SK-N-SH treated with all-trans-retinoic acid at 6 μM for 48 hours (cell line): ENCODE results near the gene ABCC3.
A peak's percentile ranks its signal among the peaks of the same experiment; 100 is the strongest.

Experiments
- ATAC-seq: fragments of 200-7000 bp; cut with Tn5 transposase; 3 replicates; pipeline ENCODE4 v1.9.1; 2020; ENCODE audit warnings: mild to moderate bottlenecking, moderate library complexity
- ARNTL ChIP-seq: fragments of 450-650 bp; formaldehyde crosslinking; IDR thresholded peaks from 2 replicates; pipeline ENCODE4 v1.5.0; 2020; ENCODE audit warnings: low read depth, mild to moderate bottlenecking, moderate library complexity, borderline replicate concordance
- BACH2 ChIP-seq: fragments of 250-450 bp; sonication (Bioruptor Pico); IDR thresholded peaks from 2 replicates; pipeline ENCODE4 v1.9.0; 2021; ENCODE audit warnings: mild to moderate bottlenecking, borderline replicate concordance
- CSDC2 ChIP-seq: fragments of 250-450 bp; sonication (Bioruptor Pico); IDR thresholded peaks from 2 replicates; pipeline ENCODE4 v1.5.0; 2020; ENCODE audit warnings: mild to moderate bottlenecking, moderate library complexity
- ESRRG ChIP-seq: fragments of 250-450 bp; sonication (Bioruptor Pico); IDR thresholded peaks from 2 replicates; pipeline ENCODE4 v1.6.1; 2021; ENCODE audit warnings: mild to moderate bottlenecking
- ISL1 ChIP-seq: fragments of 250-450 bp; sonication (Bioruptor Pico); IDR thresholded peaks from 2 replicates; pipeline ENCODE4 v2.1.2; 2022; ENCODE audit warnings: mild to moderate bottlenecking, moderate library complexity
- PPARA ChIP-seq: fragments of 250-450 bp; sonication (Bioruptor Pico); IDR thresholded peaks from 2 replicates; pipeline ENCODE4 v1.5.0; 2020; ENCODE audit warnings: mild to moderate bottlenecking, borderline replicate concordance
- RARB ChIP-seq: fragments of 250-450 bp; sonication (Bioruptor Pico); IDR thresholded peaks from 2 replicates; pipeline ENCODE4 v1.8.0; 2021; ENCODE audit warnings: mild to moderate bottlenecking, moderate library complexity
- SNAI2 ChIP-seq: fragments of 250-450 bp; sonication (Bioruptor Pico); IDR thresholded peaks from 2 replicates; pipeline ENCODE4 v1.5.0; 2020; ENCODE audit warnings: mild to moderate bottlenecking, moderate library complexity
- TCF4 ChIP-seq: fragments of 250-450 bp; sonication (Bioruptor Pico); IDR thresholded peaks from 2 replicates; pipeline ENCODE4 v1.8.0; 2021; ENCODE audit warnings: mild to moderate bottlenecking, moderate library complexity, borderline replicate concordance
- TOX ChIP-seq: fragments of 250-450 bp; sonication (Bioruptor Pico); IDR thresholded peaks from 2 replicates; pipeline ENCODE4 v1.8.0; 2021; ENCODE audit warnings: mild to moderate bottlenecking, moderate library complexity, borderline replicate concordance
- ZC3H10 ChIP-seq: fragments of 250-450 bp; sonication (Bioruptor Pico); IDR thresholded peaks from 2 replicates; pipeline ENCODE4 v1.5.1; 2021; ENCODE audit warnings: mild to moderate bottlenecking, moderate library complexity
- ZFP30 ChIP-seq: fragments of 450-650 bp; formaldehyde crosslinking; IDR thresholded peaks from 2 replicates; pipeline ENCODE4 v1.5.0; 2022; ENCODE audit warnings: mild to moderate bottlenecking, moderate library complexity
- ZNF565 ChIP-seq: fragments of 450-650 bp; formaldehyde crosslinking; conservative IDR thresholded peaks from 2 replicates; pipeline ENCODE4 v1.5.0; 2020; ENCODE audit warnings: low read depth, mild to moderate bottlenecking, moderate library complexity
- ZNF70 ChIP-seq: fragments of 450-650 bp; formaldehyde crosslinking; IDR thresholded peaks from 2 replicates; pipeline ENCODE4 v1.5.0; 2020; ENCODE audit warnings: mild to moderate bottlenecking, moderate library complexity
- ZNF8 ChIP-seq: fragments of 450-650 bp; formaldehyde crosslinking; IDR thresholded peaks from 2 replicates; pipeline ENCODE4 v1.5.0; 2020; ENCODE audit warnings: mild to moderate bottlenecking, moderate library complexity
- TF ChIP-seq, protein P1 (sequence below): fragments of 250-450 bp; sonication (Bioruptor Pico); IDR thresholded peaks from 2 replicates; pipeline ENCODE4 v1.5.1; 2020; ENCODE audit warnings: low read depth, mild to moderate bottlenecking, moderate library complexity
- TF ChIP-seq, protein P2 (sequence below): fragments of 250-450 bp; sonication (Bioruptor Pico); IDR thresholded peaks from 2 replicates; pipeline ENCODE4 v1.8.0; 2020; ENCODE audit warnings: mild to moderate bottlenecking, moderate library complexity, borderline replicate concordance
- TF ChIP-seq, protein P3 (sequence below): fragments of 250-450 bp; sonication (Bioruptor Pico); IDR thresholded peaks from 2 replicates; pipeline ENCODE4 v1.5.1; 2021; ENCODE audit warnings: mild to moderate bottlenecking, moderate library complexity
- TF ChIP-seq, protein P4 (sequence below): fragments of 250-450 bp; sonication (Bioruptor Pico); IDR thresholded peaks from 2 replicates; pipeline ENCODE4 v1.8.0; 2021; ENCODE audit warnings: low read depth, mild to moderate bottlenecking, moderate library complexity, borderline replicate concordance
- TF ChIP-seq, protein P5 (sequence below): fragments of 250-450 bp; sonication (Bioruptor Pico); IDR thresholded peaks from 2 replicates; pipeline ENCODE4 v1.5.0; 2020; ENCODE audit warnings: mild to moderate bottlenecking, moderate library complexity

The ABCC3 gene

DNA sequence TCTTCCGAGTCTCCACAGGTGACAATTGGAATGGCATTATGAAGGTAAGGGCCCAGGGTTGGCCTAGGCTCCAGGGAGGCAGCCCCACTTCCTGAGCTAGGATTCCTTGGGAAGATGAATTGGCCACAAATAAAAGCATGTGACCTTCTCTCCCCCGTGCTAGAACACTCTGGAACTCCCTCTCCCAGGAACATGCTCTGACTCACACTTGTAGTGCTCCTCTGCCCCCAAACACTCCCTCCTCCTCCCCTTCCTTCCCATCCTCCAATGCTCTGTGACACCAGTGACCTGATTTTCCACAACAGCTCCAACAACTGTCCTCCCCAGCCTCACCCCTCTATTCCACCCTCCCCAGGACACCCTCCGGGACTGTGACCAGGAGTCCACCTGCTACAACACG is 16.4 kb upstream of the ABCC3 start:
- ATAC-seq = no peak
- TF ChIP-seq ESRRG (CRISPR knock-in tag) = no peak
- no peak for TF ChIP-seq SNAI2 (CRISPR knock-in tag)
- TF ChIP-seq, protein P1, sequence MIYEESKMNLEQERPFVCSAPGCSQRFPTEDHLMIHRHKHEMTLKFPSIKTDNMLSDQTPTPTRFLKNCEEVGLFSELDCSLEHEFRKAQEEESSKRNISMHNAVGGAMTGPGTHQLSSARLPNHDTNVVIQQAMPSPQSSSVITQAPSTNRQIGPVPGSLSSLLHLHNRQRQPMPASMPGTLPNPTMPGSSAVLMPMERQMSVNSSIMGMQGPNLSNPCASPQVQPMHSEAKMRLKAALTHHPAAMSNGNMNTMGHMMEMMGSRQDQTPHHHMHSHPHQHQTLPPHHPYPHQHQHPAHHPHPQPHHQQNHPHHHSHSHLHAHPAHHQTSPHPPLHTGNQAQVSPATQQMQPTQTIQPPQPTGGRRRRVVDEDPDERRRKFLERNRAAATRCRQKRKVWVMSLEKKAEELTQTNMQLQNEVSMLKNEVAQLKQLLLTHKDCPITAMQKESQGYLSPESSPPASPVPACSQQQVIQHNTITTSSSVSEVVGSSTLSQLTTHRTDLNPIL (CRISPR knock-in tag) = no peak
- TF ChIP-seq, protein P2, sequence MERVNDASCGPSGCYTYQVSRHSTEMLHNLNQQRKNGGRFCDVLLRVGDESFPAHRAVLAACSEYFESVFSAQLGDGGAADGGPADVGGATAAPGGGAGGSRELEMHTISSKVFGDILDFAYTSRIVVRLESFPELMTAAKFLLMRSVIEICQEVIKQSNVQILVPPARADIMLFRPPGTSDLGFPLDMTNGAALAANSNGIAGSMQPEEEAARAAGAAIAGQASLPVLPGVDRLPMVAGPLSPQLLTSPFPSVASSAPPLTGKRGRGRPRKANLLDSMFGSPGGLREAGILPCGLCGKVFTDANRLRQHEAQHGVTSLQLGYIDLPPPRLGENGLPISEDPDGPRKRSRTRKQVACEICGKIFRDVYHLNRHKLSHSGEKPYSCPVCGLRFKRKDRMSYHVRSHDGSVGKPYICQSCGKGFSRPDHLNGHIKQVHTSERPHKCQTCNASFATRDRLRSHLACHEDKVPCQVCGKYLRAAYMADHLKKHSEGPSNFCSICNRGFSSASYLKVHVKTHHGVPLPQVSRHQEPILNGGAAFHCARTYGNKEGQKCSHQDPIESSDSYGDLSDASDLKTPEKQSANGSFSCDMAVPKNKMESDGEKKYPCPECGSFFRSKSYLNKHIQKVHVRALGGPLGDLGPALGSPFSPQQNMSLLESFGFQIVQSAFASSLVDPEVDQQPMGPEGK (CRISPR knock-in tag) = no peak
- TF ChIP-seq, protein P3, sequence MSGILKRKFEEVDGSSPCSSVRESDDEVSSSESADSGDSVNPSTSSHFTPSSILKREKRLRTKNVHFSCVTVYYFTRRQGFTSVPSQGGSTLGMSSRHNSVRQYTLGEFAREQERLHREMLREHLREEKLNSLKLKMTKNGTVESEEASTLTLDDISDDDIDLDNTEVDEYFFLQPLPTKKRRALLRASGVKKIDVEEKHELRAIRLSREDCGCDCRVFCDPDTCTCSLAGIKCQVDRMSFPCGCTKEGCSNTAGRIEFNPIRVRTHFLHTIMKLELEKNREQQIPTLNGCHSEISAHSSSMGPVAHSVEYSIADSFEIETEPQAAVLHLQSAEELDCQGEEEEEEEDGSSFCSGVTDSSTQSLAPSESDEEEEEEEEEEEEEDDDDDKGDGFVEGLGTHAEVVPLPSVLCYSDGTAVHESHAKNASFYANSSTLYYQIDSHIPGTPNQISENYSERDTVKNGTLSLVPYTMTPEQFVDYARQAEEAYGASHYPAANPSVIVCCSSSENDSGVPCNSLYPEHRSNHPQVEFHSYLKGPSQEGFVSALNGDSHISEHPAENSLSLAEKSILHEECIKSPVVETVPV = no peak
- no peak for TF ChIP-seq ISL1 (CRISPR knock-in tag)

DNA sequence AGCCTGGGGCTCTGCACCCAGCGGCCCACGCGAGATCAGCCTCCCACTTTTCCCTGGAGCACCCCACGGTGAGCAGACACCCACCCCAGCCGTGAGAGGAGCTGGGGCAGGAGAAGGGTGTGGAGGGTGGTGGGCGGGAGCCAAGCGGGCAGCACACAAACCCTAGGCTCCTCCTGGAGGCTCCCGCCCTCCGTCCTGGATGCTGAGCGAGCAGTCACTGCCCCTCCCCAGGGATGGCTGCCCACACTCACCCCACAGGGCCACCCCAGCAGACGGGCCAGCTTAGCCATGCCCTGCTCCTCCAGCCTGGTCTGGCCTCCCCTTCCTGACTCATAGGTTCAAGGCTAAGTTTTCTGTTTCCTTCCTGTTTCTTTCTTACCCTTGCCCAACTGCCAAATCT is 15.7 kb upstream of the ABCC3 start:
- TF ChIP-seq, protein P4, sequence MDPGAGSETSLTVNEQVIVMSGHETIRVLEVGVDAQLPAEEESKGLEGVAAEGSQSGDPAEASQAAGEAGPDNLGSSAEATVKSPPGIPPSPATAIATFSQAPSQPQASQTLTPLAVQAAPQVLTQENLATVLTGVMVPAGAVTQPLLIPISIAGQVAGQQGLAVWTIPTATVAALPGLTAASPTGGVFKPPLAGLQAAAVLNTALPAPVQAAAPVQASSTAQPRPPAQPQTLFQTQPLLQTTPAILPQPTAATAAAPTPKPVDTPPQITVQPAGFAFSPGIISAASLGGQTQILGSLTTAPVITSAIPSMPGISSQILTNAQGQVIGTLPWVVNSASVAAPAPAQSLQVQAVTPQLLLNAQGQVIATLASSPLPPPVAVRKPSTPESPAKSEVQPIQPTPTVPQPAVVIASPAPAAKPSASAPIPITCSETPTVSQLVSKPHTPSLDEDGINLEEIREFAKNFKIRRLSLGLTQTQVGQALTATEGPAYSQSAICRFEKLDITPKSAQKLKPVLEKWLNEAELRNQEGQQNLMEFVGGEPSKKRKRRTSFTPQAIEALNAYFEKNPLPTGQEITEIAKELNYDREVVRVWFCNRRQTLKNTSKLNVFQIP (CRISPR knock-in tag) = no peak
- TF ChIP-seq TOX (CRISPR knock-in tag) (no peak), TCF4 (no peak), ZNF70 (CRISPR knock-in tag) (no peak), ZNF565 (CRISPR knock-in tag) (no peak), PPARA (CRISPR knock-in tag) (no peak), ISL1 (CRISPR knock-in tag) (no peak), ARNTL (CRISPR knock-in tag) (no peak), CSDC2 (no peak), RARB (CRISPR knock-in tag) (no peak), ZNF8 (CRISPR knock-in tag) (no peak), BACH2 (CRISPR knock-in tag) (no peak)
- TF ChIP-seq, all 23 proteins: peak for 0
- peak; percentile 30 for ATAC-seq

DNA sequence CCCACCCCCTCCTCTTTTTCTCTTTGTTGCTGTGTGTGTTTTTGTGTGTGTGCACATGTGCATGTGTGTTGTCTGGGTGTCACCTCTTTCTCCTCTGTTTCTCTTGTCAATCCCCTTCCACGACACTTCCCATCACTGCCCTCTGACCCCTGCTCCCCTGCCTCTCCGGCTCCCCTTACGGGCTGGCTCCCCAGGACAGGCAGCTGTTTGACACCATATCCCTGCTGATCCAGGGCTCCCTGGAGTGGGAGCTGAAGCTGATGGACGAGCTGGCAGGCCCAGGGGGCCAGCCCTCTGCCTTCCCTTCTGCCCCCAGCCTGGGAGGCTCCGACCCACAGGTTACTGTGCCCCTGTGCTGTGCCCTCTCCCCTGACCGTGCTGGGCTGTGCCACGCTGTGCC is 15.2 kb upstream of the ABCC3 start:
- ATAC-seq = no peak
- no peak for TF ChIP-seq SNAI2 (CRISPR knock-in tag)
- no peak for TF ChIP-seq ZC3H10 (CRISPR knock-in tag)
- no peak for TF ChIP-seq TOX (CRISPR knock-in tag)
- TF ChIP-seq ZNF70 (CRISPR knock-in tag) = no peak
- TF ChIP-seq TCF4 = no peak
- TF ChIP-seq, protein P5, sequence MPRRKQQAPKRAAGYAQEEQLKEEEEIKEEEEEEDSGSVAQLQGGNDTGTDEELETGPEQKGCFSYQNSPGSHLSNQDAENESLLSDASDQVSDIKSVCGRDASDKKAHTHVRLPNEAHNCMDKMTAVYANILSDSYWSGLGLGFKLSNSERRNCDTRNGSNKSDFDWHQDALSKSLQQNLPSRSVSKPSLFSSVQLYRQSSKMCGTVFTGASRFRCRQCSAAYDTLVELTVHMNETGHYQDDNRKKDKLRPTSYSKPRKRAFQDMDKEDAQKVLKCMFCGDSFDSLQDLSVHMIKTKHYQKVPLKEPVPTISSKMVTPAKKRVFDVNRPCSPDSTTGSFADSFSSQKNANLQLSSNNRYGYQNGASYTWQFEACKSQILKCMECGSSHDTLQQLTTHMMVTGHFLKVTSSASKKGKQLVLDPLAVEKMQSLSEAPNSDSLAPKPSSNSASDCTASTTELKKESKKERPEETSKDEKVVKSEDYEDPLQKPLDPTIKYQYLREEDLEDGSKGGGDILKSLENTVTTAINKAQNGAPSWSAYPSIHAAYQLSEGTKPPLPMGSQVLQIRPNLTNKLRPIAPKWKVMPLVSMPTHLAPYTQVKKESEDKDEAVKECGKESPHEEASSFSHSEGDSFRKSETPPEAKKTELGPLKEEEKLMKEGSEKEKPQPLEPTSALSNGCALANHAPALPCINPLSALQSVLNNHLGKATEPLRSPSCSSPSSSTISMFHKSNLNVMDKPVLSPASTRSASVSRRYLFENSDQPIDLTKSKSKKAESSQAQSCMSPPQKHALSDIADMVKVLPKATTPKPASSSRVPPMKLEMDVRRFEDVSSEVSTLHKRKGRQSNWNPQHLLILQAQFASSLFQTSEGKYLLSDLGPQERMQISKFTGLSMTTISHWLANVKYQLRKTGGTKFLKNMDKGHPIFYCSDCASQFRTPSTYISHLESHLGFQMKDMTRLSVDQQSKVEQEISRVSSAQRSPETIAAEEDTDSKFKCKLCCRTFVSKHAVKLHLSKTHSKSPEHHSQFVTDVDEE (CRISPR knock-in tag) = no peak
- no peak for TF ChIP-seq BACH2 (CRISPR knock-in tag)
- no peak for TF ChIP-seq ARNTL (CRISPR knock-in tag)
- no peak for TF ChIP-seq ZFP30 (CRISPR knock-in tag)
- TF ChIP-seq, protein P4 (CRISPR knock-in tag) = no peak
